SK-N-SH (cell line): ENCODE results near the gene NUP58. TPM values are rescaled to one million over a fixed set of nuclear protein-coding genes. Genes with fewer than 3 reads are reported as not detected.

Experiments
- CTCF ChIA-PET: fragments of 300-600, 350-600 bp; formaldehyde crosslinking; extraction: SDS; loops from one replicate; lab custom pipeline; 2021; lab: Yijun Ruan, JAX
- POLR2A ChIA-PET: fragments of 350-600 bp; sonication (Branson Sonifier 250); formaldehyde crosslinking; extraction: SDS; loops from one replicate; lab custom pipeline; 2020; ENCODE audit warnings: antibody characterized with exemption, inconsistent platforms; lab: Yijun Ruan, JAX
- DNase-seq: peaks from one replicate; pipeline ENCODE4 v3.0.0; 2012
- H2AFZ ChIP-seq: fragments of 200-600 bp; sonication (generic); 2 replicates; pipeline ENCODE4 v1.8.1; 2016; ENCODE audit warnings: antibody characterized with exemption, mild to moderate bottlenecking, low read depth
- H3F3A ChIP-seq: fragments of 200-600 bp; sonication (generic); replicated peaks from 2 replicates; pipeline ENCODE3; 2016; ENCODE audit warnings: antibody characterized with exemption, mild to moderate bottlenecking; ENCODE audit not compliant: insufficient read depth
- H3K27ac ChIP-seq, 2 experiments: fragments of 200-500 bp in 1 of 2; fragments of 200-600 bp in 1 of 2; sonication (Bioruptor generic) in 1 of 2; sonication (generic), shearing (Covaris generic) in 1 of 2; 2 replicates each; pipeline versions ENCODE4 v1.5.1 to v1.6.1; 2014 to 2016; ENCODE audit warnings: low read depth in 2 of 2, inconsistent platforms in 1 of 2, low read length in 1 of 2, mild to moderate bottlenecking in 1 of 2, mixed read lengths in 1 of 2
- H3K27me3 ChIP-seq: fragments of 200-600 bp; sonication (generic), shearing (Covaris generic); 2 replicates; pipeline ENCODE4 v1.6.1; 2016; ENCODE audit warnings: mixed run types; ENCODE audit not compliant: insufficient read depth
- H3K36me3 ChIP-seq, 2 experiments: fragments of 200-500 bp in 1 of 2; fragments of 200-600 bp in 1 of 2; sonication (Bioruptor generic) in 1 of 2; sonication (generic) in 1 of 2; replicated peaks in 1 of 2; 2 replicates each; pipeline versions ENCODE3 to v1.5.1; 2014 to 2016; ENCODE audit warnings: low read length in 1 of 2, mild to moderate bottlenecking in 1 of 2; ENCODE audit not compliant: insufficient read depth in 2 of 2, control insufficient read depth in 1 of 2
- H3K4me1 ChIP-seq, 2 experiments: fragments of 200-500 bp in 1 of 2; fragments of 200-600 bp in 1 of 2; sonication (Bioruptor generic) in 1 of 2; sonication (generic), shearing (Covaris generic) in 1 of 2; 2 replicates each; pipeline versions ENCODE4 v1.5.1 to v1.6.1; 2014 to 2016; ENCODE audit warnings: low read depth in 1 of 2, low read length in 1 of 2, mixed run types in 1 of 2; ENCODE audit not compliant: insufficient read depth in 2 of 2, control insufficient read depth in 1 of 2
- H3K4me2 ChIP-seq: fragments of 200-600 bp; sonication (generic), shearing (Covaris generic); 2 replicates; pipeline ENCODE4 v1.6.1; 2017; ENCODE audit warnings: mixed run types
- H3K4me3 ChIP-seq, 2 experiments: fragments of 200-500 bp in 1 of 2; fragments of 200-600 bp in 1 of 2; sonication (Bioruptor generic) in 1 of 2; sonication (generic), shearing (Covaris generic) in 1 of 2; 2 replicates each; pipeline versions ENCODE4 v1.5.1 to v1.8.1; 2014 to 2016; ENCODE audit warnings: low read depth in 2 of 2, inconsistent platforms in 1 of 2, low read length in 1 of 2, mild to moderate bottlenecking in 1 of 2, mixed read lengths in 1 of 2, moderate library complexity in 1 of 2
- H3K79me2 ChIP-seq: fragments of 200-600 bp; sonication (generic); 2 replicates; pipeline ENCODE4 v1.8.1; 2017; ENCODE audit warnings: mild to moderate bottlenecking; ENCODE audit not compliant: insufficient read depth
- H3K9ac ChIP-seq: fragments of 200-600 bp; sonication (generic); 2 replicates; pipeline ENCODE4 v1.6.1; 2017; ENCODE audit warnings: mixed run types
- H3K9me2 ChIP-seq: fragments of 200-600 bp; sonication (generic); 2 replicates; pipeline ENCODE4 v1.6.1; 2017; ENCODE audit warnings: mixed run types
- H3K9me3 ChIP-seq: fragments of 200-600 bp; sonication (generic); 2 replicates; pipeline ENCODE4 v1.6.1; 2017; ENCODE audit warnings: mixed run types, mild to moderate bottlenecking, moderate library complexity
- H4K20me1 ChIP-seq: fragments of 200-600 bp; sonication (generic); 2 replicates; pipeline ENCODE4 v1.6.1; 2017; ENCODE audit warnings: mild to moderate bottlenecking, mixed run types; ENCODE audit not compliant: insufficient read depth
- CHD2 ChIP-seq: fragments of 150-350 bp; IDR thresholded peaks from 2 replicates; pipeline ENCODE4 v1.6.1; 2018; ENCODE audit warnings: low read length; ENCODE audit not compliant: partially characterized antibody
- EZH2phosphoT487 ChIP-seq: fragments of 200-600 bp; sonication (generic); IDR thresholded peaks from 2 replicates; pipeline ENCODE4 v1.6.1; 2017; ENCODE audit warnings: low read depth, mixed run types, mild to moderate bottlenecking, antibody characterized with exemption, moderate library complexity, borderline replicate concordance
- FOSL2 ChIP-seq: IDR thresholded peaks from 2 replicates; pipeline ENCODE4 v1.4.0; 2012; ENCODE audit warnings: low read depth, mild to moderate bottlenecking, moderate library complexity, borderline replicate concordance
- FOXJ3 ChIP-seq: sonication (generic); formaldehyde crosslinking; IDR thresholded peaks from 2 replicates; pipeline ENCODE4 v1.5.1; 2020; ENCODE audit warnings: mild to moderate bottlenecking, missing genetic modification reagents
- FOXM1 ChIP-seq: IDR thresholded peaks from 2 replicates; pipeline ENCODE4 v1.4.0; 2012; ENCODE audit warnings: low read depth, mild to moderate bottlenecking
- GABPA ChIP-seq: IDR thresholded peaks from 2 replicates; pipeline ENCODE4 v1.4.0; 2012; ENCODE audit warnings: low read depth, mild to moderate bottlenecking
- GATA2 ChIP-seq: sonication (generic); formaldehyde crosslinking; IDR thresholded peaks from 2 replicates; pipeline ENCODE4 v1.5.0; 2020; ENCODE audit warnings: mild to moderate bottlenecking, missing genetic modification reagents
- NRF1 ChIP-seq: IDR thresholded peaks from 2 replicates; pipeline ENCODE4 v1.6.1; 2012; ENCODE audit warnings: low read depth, mild to moderate bottlenecking, low read length
- POLR2AphosphoS5 ChIP-seq: IDR thresholded peaks from 2 replicates; pipeline ENCODE4 v1.6.1; 2012; ENCODE audit warnings: low read depth, low read length
- RAD21 ChIP-seq: IDR thresholded peaks from 2 replicates; pipeline ENCODE4 v1.6.1; 2012; ENCODE audit warnings: mild to moderate bottlenecking, low read length
- RXRA ChIP-seq: IDR thresholded peaks from 2 replicates; pipeline ENCODE4 v1.4.0; 2012; ENCODE audit warnings: low read depth, mild to moderate bottlenecking, borderline replicate concordance
- TAF1 ChIP-seq: IDR thresholded peaks from 2 replicates; pipeline ENCODE4 v1.6.1; 2012; ENCODE audit warnings: low read depth, mild to moderate bottlenecking, low read length, moderate library complexity, borderline replicate concordance
- USF1 ChIP-seq: IDR thresholded peaks from 2 replicates; pipeline ENCODE4 v1.4.0; 2012; ENCODE audit warnings: low read depth, borderline replicate concordance
- WGBS: methylation state at CpG from one replicate; pipeline ENCODE4 v1.1.6; 2017; ENCODE audit warnings: low lambda C conversion rate; 5-methylcytosine and 5-hydroxymethylcytosine counted together
- polyA plus RNA-seq, 3 experiments: library from polyadenylated mRNA; depleted of rRNA; stranded (reverse); fragments of >200 nt; gene quantifications; 2 replicates each; pipeline ENCODE4 v1.2.3, GENCODE V29; 2012
- TF ChIP-seq, protein P1 (sequence below): fragments of 150-350 bp; IDR thresholded peaks from 2 replicates; pipeline ENCODE4 v1.6.1; 2017; ENCODE audit warnings: antibody characterized with exemption, low read length, low read depth, borderline replicate concordance
- TF ChIP-seq, protein P2 (sequence below): fragments of 150-350 bp; IDR thresholded peaks from 2 replicates; pipeline ENCODE4 v1.6.1; 2016; ENCODE audit warnings: mild to moderate bottlenecking, low read depth, low read length
- TF ChIP-seq, protein P3 (sequence below): fragments of 200-600 bp; sonication (generic); IDR thresholded peaks from 2 replicates; pipeline ENCODE4 v1.6.1; 2017; ENCODE audit warnings: antibody characterized with exemption, mild to moderate bottlenecking, moderate library complexity
- TF ChIP-seq, protein P4 (sequence below): IDR thresholded peaks from 2 replicates; pipeline ENCODE4 v1.4.0; 2012; ENCODE audit warnings: low read depth

NUP58 gene
- polyA plus RNA-seq, 1 of the 3 experiments (the other 2 are of a cell fraction), result 18.1 TPM

DNA sequence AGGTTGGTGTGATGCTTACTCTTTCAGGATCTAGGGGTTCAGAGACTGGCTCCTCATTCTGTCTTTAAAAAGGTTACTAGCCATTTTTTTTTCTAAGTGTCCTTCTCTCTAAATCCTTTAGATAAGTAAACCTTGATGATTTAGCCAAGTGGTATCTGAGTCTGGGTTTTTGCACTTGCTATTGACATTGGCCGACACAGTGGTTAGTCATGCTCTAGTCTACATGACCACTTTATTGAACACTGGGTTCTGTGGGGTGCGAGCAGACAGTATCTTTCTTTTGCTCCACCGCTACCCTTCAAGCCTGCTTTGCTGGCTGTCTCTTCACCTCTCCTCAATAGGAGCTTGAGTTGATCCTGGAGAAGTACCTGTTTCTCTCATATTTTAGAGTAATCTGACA is 6.2 kb upstream of the NUP58 start:
- H3K79me2 ChIP-seq, result no peaks in the 10 kb centered on the region
- H3K9me2 ChIP-seq, result no peaks in the 10 kb centered on the region
- no peak overlapping the region for H3K9ac ChIP-seq
- TF ChIP-seq FOSL2, result no peak
- TF ChIP-seq, protein P1, sequence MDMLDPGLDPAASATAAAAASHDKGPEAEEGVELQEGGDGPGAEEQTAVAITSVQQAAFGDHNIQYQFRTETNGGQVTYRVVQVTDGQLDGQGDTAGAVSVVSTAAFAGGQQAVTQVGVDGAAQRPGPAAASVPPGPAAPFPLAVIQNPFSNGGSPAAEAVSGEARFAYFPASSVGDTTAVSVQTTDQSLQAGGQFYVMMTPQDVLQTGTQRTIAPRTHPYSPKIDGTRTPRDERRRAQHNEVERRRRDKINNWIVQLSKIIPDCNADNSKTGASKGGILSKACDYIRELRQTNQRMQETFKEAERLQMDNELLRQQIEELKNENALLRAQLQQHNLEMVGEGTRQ, result no peak
- TF ChIP-seq FOXM1, result no peak
- TF ChIP-seq CHD2, result no peak
- TF ChIP-seq, protein P2, sequence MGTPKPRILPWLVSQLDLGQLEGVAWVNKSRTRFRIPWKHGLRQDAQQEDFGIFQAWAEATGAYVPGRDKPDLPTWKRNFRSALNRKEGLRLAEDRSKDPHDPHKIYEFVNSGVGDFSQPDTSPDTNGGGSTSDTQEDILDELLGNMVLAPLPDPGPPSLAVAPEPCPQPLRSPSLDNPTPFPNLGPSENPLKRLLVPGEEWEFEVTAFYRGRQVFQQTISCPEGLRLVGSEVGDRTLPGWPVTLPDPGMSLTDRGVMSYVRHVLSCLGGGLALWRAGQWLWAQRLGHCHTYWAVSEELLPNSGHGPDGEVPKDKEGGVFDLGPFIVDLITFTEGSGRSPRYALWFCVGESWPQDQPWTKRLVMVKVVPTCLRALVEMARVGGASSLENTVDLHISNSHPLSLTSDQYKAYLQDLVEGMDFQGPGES, result no peak
- TF ChIP-seq EZH2phosphoT487, result no peak
- TF ChIP-seq RAD21, result no peak
- TF ChIP-seq, protein P3, sequence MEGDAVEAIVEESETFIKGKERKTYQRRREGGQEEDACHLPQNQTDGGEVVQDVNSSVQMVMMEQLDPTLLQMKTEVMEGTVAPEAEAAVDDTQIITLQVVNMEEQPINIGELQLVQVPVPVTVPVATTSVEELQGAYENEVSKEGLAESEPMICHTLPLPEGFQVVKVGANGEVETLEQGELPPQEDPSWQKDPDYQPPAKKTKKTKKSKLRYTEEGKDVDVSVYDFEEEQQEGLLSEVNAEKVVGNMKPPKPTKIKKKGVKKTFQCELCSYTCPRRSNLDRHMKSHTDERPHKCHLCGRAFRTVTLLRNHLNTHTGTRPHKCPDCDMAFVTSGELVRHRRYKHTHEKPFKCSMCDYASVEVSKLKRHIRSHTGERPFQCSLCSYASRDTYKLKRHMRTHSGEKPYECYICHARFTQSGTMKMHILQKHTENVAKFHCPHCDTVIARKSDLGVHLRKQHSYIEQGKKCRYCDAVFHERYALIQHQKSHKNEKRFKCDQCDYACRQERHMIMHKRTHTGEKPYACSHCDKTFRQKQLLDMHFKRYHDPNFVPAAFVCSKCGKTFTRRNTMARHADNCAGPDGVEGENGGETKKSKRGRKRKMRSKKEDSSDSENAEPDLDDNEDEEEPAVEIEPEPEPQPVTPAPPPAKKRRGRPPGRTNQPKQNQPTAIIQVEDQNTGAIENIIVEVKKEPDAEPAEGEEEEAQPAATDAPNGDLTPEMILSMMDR, result no peak
- no peak for TF ChIP-seq POLR2AphosphoS5
- no peak for TF ChIP-seq GABPA
- no peak for TF ChIP-seq TAF1
- no peak for TF ChIP-seq NRF1
- TF ChIP-seq, protein P4, sequence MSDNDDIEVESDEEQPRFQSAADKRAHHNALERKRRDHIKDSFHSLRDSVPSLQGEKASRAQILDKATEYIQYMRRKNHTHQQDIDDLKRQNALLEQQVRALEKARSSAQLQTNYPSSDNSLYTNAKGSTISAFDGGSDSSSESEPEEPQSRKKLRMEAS, result no peak
- TF ChIP-seq GATA2, result no peak
- no peak for TF ChIP-seq USF1
- TF ChIP-seq RXRA, result no peak
- TF ChIP-seq FOXJ3 (CRISPR knock-in tag), result no peak
- CTCF ChIA-PET, result no interaction called here
- H4K20me1 ChIP-seq, result no peaks in the 10 kb centered on the region
- H3K4me3 ChIP-seq, result no peak overlapping the region
- no peak for DNase-seq
- no peaks in the 10 kb centered on the region for H3K36me3 ChIP-seq
- no peaks in the 10 kb centered on the region; a peak in 1 of 4 replicates for H3K4me1 ChIP-seq
- no peak overlapping the region for H2AFZ ChIP-seq
- no peaks in the 10 kb centered on the region for H3F3A ChIP-seq
- POLR2A ChIA-PET, result no interaction called here
- H3K9me3 ChIP-seq, result no peaks in the 10 kb centered on the region
- 76% methylated on average over 3 of the region's 3 CpGs for WGBS
- no peak overlapping the region for H3K27ac ChIP-seq
- no peak overlapping the region for H3K4me2 ChIP-seq
- H3K27me3 ChIP-seq, result no peaks in the 10 kb centered on the region
